Keratinocyte (primary cell): ENCODE data around the gene RIMS4.

Experiments used
- CTCF ChIP-seq, 3 experiments: IDR thresholded peaks in 1 of 3; conservative IDR thresholded peaks in 1 of 3; optimal IDR thresholded peaks in 1 of 3; 2 replicates in 2 of 3; 3 replicates in 1 of 3; pipeline versions ENCODE3 to v1.5.1; 2011; ENCODE audit warnings: low read length in 3 of 3, mild to moderate bottlenecking in 3 of 3, moderate library complexity in 2 of 3, control low read depth in 1 of 3, inconsistent platforms in 1 of 3; ENCODE audit not compliant: insufficient read depth in 2 of 3; ENCODE audit errors: extremely low read depth in 1 of 3
- EZH2 ChIP-seq: IDR thresholded peaks from one replicate; pipeline ENCODE4 v1.6.1; 2012; ENCODE audit warnings: inconsistent platforms, mild to moderate bottlenecking, low read length, moderate library complexity

DNA sequence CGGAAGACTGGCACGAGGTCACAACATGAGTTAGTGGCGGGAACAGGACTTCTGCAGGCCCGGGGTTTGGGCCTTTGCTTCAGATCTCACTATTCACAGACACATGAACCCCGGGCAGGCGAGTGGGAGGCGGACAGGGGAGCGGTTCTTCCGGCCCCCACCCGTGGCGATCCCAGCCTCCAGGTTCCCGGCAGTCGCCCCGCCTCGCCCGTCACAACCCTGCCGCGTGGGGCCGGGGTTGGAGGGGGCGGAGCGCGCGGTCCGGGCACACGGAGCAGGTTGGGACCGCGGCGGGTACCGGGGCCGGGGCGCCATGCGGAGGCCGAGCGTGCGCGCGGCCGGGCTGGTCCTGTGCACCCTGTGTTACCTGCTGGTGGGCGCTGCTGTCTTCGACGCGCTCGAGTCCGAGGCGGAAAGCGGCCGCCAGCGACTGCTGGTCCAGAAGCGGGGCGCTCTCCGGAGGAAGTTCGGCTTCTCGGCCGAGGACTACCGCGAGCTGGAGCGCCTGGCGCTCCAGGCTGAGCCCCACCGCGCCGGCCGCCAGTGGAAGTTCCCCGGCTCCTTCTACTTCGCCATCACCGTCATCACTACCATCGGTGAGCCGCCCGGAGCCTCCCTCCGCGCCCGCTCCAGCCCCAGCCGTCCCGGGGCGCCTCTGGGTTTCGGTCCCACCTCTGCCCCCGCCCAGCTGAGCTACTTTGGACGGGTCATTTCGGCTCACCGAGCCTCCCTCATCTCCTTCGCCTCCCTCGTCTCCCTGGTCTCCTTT, 64.6 kb downstream of the RIMS4 start, which contains the start of gene KCNK15:
- TF ChIP-seq CTCF (optimal IDR thresholded peaks at IDR 0.05 in 1 of 3, IDR thresholded peaks at IDR 0.05 in 1 of 3, conservative IDR thresholded peaks at IDR 0.05 in 1 of 3; ENCODE audit: extremely low read depth in 1 of 3, insufficient read depth in 2 of 3, low read length in 3 of 3) (no peak), EZH2 (peak; percentile 87)
